Ammon's horn (tissue), 1 donor: ENCODE data around the gene MRPL49.
"Not testable (repeated sequence)": the region's sequence is repeated elsewhere in the genome, so short reads cannot be mapped to it uniquely, and the experiment has no call there.

Source experiments
- DNase-seq: peaks from one replicate; pipeline ENCODE4 v3.0.0-alpha.2; 2016; ENCODE audit warnings: low spot score

Gene MRPL49

GRCh38 chr11:65165410-65166317, 43.5 kb downstream of the MRPL49 start:
- no peak for DNase-seq

GRCh38 chr11:65166893-65167292, 44.8 kb downstream of the MRPL49 start:
- no peak for DNase-seq

GRCh38 chr11:65167656-65168055, 45.5 kb downstream of the MRPL49 start:
- no peak for DNase-seq

- no peak for DNase-seq
Observed at GRCh38 chr11:65169164-65169641, 47.1 kb downstream of the MRPL49 start.

- no peak for DNase-seq
Observed at GRCh38 chr11:65170058-65170534, 48.0 kb downstream of the MRPL49 start, which contains the start of gene SPDYC. Gene SPDYC, plus strand, starts transcription at chr11:65170233. Its CDS starts 1,125 bp downstream, at chr11:65171358.

GRCh38 chr11:65172600-65172999, 50.5 kb downstream of the MRPL49 start:
- no peak for DNase-seq

GRCh38 chr11:65174571-65175010, 52.5 kb downstream of the MRPL49 start:
- DNase-seq, result not testable (repeated sequence)
